A549 (cell line): Measurements from ENCODE around the gene FST. TPM values are rescaled to one million over a fixed set of nuclear protein-coding genes. Genes with fewer than 3 reads are reported as not detected.

Source experiments
- ATAC-seq, 2 experiments: fragments of 200-7000 bp in 1 of 2; fragments of >200 bp in 1 of 2; cut with Nextera tagmentation in 1 of 2; cut with Tn5 transposase in 1 of 2; 3 replicates each; pipeline versions ENCODE4 v1.8.0 to v1.9.1; 2018 to 2020; ENCODE audit warnings: mild to moderate bottlenecking in 1 of 2, moderate library complexity in 1 of 2
- CTCF ChIA-PET: fragments of 300-600 bp; sonication (Branson Sonifier 250); formaldehyde crosslinking; extraction: SDS; loops from one replicate; lab custom pipeline; 2021; ENCODE audit warnings: antibody characterized with exemption, inconsistent platforms; lab: Yijun Ruan, JAX
- POLR2A ChIA-PET: fragments of 350-600 bp; formaldehyde crosslinking; extraction: SDS; loops from one replicate; lab custom pipeline; 2021; ENCODE audit warnings: antibody characterized with exemption, inconsistent platforms; lab: Yijun Ruan, JAX
- DNase-seq, 2 experiments: peaks; one replicate each; pipeline versions ENCODE4 v3.0.0 to v3.0.0-alpha.2; 2011 to 2016; ENCODE audit warnings: low read depth in 1 of 2, low spot score in 1 of 2
- FAIRE-seq: peaks from 2 replicates; lab custom pipeline; 2011; peaks lifted over from hg19 to GRCh38; lab: Jason Lieb, UNC
- H3K27ac ChIP-seq, 2 experiments: fragments of >200 bp; sonication (Bioruptor Twin); formaldehyde crosslinking; 3 replicates each; pipeline ENCODE4 v1.5.1; 2016 to 2017
- H3K4me1 ChIP-seq: fragments of >200 bp; sonication (Bioruptor Twin); formaldehyde crosslinking; 3 replicates; pipeline ENCODE4 v1.6.1; 2016
- H3K4me2 ChIP-seq: fragments of >200 bp; sonication (Bioruptor Twin); formaldehyde crosslinking; 3 replicates; pipeline ENCODE4 v1.6.1; 2016
- H3K4me3 ChIP-seq: fragments of >200 bp; sonication (Bioruptor Twin); formaldehyde crosslinking; 3 replicates; pipeline ENCODE4 v1.5.1; 2016
- H3K9me3 ChIP-seq: fragments of >200 bp; sonication (Bioruptor Twin); formaldehyde crosslinking; 3 replicates; pipeline ENCODE4 v1.6.1; 2016
- BHLHE40 ChIP-seq: IDR thresholded peaks from 2 replicates; pipeline ENCODE4 v1.6.1; 2012; ENCODE audit warnings: low read depth, low read length, inconsistent platforms
- CBX2 ChIP-seq: fragments of 200-600 bp; sonication (generic); IDR thresholded peaks from 2 replicates; pipeline ENCODE4 v1.6.1; 2016; ENCODE audit warnings: low read depth, mild to moderate bottlenecking, borderline replicate concordance
- ESRRA ChIP-seq: fragments of 150-350 bp; IDR thresholded peaks from 2 replicates; pipeline ENCODE4 v1.6.1; 2014; ENCODE audit warnings: mild to moderate bottlenecking, low read length, borderline replicate concordance
- FOSB ChIP-seq: fragments of 250-450 bp; sonication (Bioruptor Pico); IDR thresholded peaks from 2 replicates; pipeline ENCODE4 v1.5.0; 2020; ENCODE audit warnings: mild to moderate bottlenecking, moderate library complexity
- FOXS1 ChIP-seq: fragments of 250-450 bp; sonication (Bioruptor Pico); IDR thresholded peaks from 2 replicates; pipeline ENCODE4 v1.5.0; 2020; ENCODE audit warnings: mild to moderate bottlenecking, moderate library complexity
- HEYL ChIP-seq: fragments of 250-450 bp; sonication (Bioruptor Pico); IDR thresholded peaks from 2 replicates; pipeline ENCODE4 v1.8.0; 2021; ENCODE audit warnings: mild to moderate bottlenecking, moderate library complexity
- HOXA7 ChIP-seq: fragments of 250-450 bp; sonication (Bioruptor Pico); IDR thresholded peaks from 2 replicates; pipeline ENCODE4 v1.5.0; 2020; ENCODE audit warnings: mild to moderate bottlenecking, moderate library complexity
- HOXB5 ChIP-seq: fragments of 250-450 bp; sonication (Bioruptor Pico); IDR thresholded peaks from 2 replicates; pipeline ENCODE4 v1.5.0; 2020; ENCODE audit warnings: mild to moderate bottlenecking, moderate library complexity
- JUN ChIP-seq, 2 experiments: fragments of >200 bp; sonication (Bioruptor Twin); formaldehyde crosslinking; IDR thresholded peaks; 2 replicates in 1 of 2; 3 replicates in 1 of 2; pipeline ENCODE4 v1.6.1; 2016 to 2017
- MAFK ChIP-seq: fragments of 450-650 bp; IDR thresholded peaks from 2 replicates; pipeline ENCODE4 v1.6.1; 2014; ENCODE audit not compliant: partially characterized antibody
- MAZ ChIP-seq: fragments of 150-350 bp; IDR thresholded peaks from 2 replicates; pipeline ENCODE4 v1.6.1; 2014; ENCODE audit warnings: antibody characterized with exemption, low read depth, low read length, borderline replicate concordance
- RAD21 ChIP-seq, 2 experiments: fragments of >200 bp in 1 of 2; sonication (Bioruptor Twin) in 1 of 2; formaldehyde crosslinking in 1 of 2; IDR thresholded peaks in 1 of 2; conservative IDR thresholded peaks in 1 of 2; 2 replicates in 1 of 2; 3 replicates in 1 of 2; pipeline ENCODE4 v1.6.1; 2012 to 2018; ENCODE audit warnings: inconsistent platforms in 1 of 2
- RARB ChIP-seq: fragments of 250-450 bp; sonication (Bioruptor Pico); IDR thresholded peaks from 2 replicates; pipeline ENCODE4 v1.8.0; 2021; ENCODE audit warnings: mild to moderate bottlenecking, moderate library complexity
- RFX5 ChIP-seq: fragments of 450-650 bp; IDR thresholded peaks from 2 replicates; pipeline ENCODE4 v1.7.1; 2014; ENCODE audit warnings: antibody characterized with exemption, mild to moderate bottlenecking, moderate library complexity
- TFCP2L1 ChIP-seq: fragments of 250-450 bp; sonication (Bioruptor Pico); IDR thresholded peaks from 2 replicates; pipeline ENCODE4 v1.5.0; 2021; ENCODE audit warnings: mild to moderate bottlenecking
- ZNF302 ChIP-seq: fragments of 250-450 bp; sonication (Bioruptor Pico); IDR thresholded peaks from 2 replicates; pipeline ENCODE4 v1.9.0; 2021; ENCODE audit warnings: inconsistent platforms, mild to moderate bottlenecking, moderate library complexity
- WGBS: methylation state at CpG from one replicate; pipeline ENCODE4 v1.1.6; 2017; ENCODE audit errors: missing lambda C conversion rate; 5-methylcytosine and 5-hydroxymethylcytosine counted together
- polyA plus RNA-seq, 4 experiments: library from polyadenylated mRNA; depleted of rRNA in 3 of 4; stranded (reverse); fragments of >200 nt; fragmentation: RNase III in 1 of 4; extraction: RNeasy Plus Mini Kit Qiagen cat#74134 plus additional on column Dnase treatment in 1 of 4; gene quantifications; 2 replicates in 3 of 4; 3 replicates in 1 of 4; pipeline ENCODE4 v1.2.3, GENCODE V29; 2011 to 2017
- TF ChIP-seq, protein P1 (sequence below): fragments of 450-650 bp; IDR thresholded peaks from 2 replicates; pipeline ENCODE4 v1.6.1; 2014; ENCODE audit warnings: antibody characterized with exemption
- TF ChIP-seq, protein P2 (sequence below): fragments of >200 bp; sonication (Bioruptor Twin); formaldehyde crosslinking; IDR thresholded peaks from 3 replicates; pipeline ENCODE4 v1.6.1; 2016
- TF ChIP-seq, protein P3 (sequence below): fragments of 250-450 bp; sonication (Bioruptor Pico); IDR thresholded peaks from 2 replicates; pipeline ENCODE4 v1.5.0; 2021; ENCODE audit warnings: mild to moderate bottlenecking, moderate library complexity, borderline replicate concordance
- TF ChIP-seq, protein P4 (sequence below): fragments of >200 bp; sonication (Bioruptor Twin); formaldehyde crosslinking; IDR thresholded peaks from 3 replicates; pipeline ENCODE4 v1.5.1; 2016
- TF ChIP-seq, protein P5 (sequence below): IDR thresholded peaks from 2 replicates; pipeline ENCODE4 v1.6.1; 2012

Gene FST
- polyA plus RNA-seq, 2 of the 4 experiments (the other 2 are of a cell fraction): 3.8 to 10.1 TPM

DNA sequence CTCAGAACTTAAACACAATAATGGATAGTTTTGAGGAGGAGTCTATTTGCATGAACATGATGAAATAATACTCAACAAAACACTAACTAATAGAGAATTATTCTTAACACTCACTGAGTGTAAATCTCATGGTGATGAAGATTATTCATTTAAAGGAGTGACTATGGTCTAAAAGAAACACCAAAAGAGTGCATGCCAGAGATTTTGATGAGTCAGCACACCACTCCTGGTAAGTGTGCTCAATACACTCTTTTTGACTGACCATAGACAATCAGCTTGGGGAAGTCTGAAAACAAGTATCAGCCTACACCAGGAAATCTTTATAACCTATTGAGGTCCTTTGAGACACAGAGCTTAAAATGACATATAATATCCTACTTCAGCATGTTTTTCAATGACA lies 6.8 kb upstream of the FST start:
- FAIRE-seq (no peak), DNase-seq (no peak), ATAC-seq (no peak)
- Histone ChIP-seq H3K4me3 (no peak overlapping the region), H3K4me1 (no peaks in the 10 kb centered on the region), H3K9me3 (no peaks in the 10 kb centered on the region), H3K4me2 (no peak overlapping the region), H3K27ac (no peak overlapping the region)
- POLR2A ChIA-PET: no interaction called here
- TF ChIP-seq JUN (IDR thresholded peaks at IDR 0.05) (no peak), MAFK (peak; percentile 98)
- CTCF ChIA-PET: no interaction called here

DNA sequence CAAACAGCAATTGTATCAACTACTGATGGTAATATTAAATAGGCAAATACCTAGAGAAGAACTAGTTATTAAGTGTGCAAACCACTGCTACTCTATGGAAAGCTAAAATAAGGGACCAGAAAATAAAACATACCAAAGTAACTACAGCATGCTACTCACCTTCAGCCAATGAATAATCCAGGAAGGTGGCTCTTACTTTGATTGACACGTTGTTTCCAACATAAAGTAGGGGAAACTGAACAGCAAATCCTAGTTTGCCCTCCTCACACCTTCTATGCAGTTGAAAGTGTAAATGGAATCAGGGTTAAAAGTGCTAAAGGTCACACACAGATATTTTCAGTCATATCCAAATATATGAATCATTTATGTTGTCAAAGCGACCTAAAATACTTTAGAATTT lies 5.1 kb upstream of the FST start:
- no peaks in the 10 kb centered on the region for H3K4me1 ChIP-seq
- no peak for DNase-seq
- H3K4me2 ChIP-seq: no peak overlapping the region
- no peak for FAIRE-seq
- no peak for ATAC-seq
- H3K9me3 ChIP-seq: no peaks in the 10 kb centered on the region
- ChIA-PET POLR2A (no interaction called here), CTCF (interaction anchor here (1.4 kb wide), 1 partner anchor 413 kb away, joined by 3 read pairs; no protein-coding TSS in a partner anchor)
- TF ChIP-seq BHLHE40 (no peak), RARB (CRISPR knock-in tag) (no peak), MAZ (no peak), TFCP2L1 (no peak), FOSB (CRISPR knock-in tag) (no peak), HOXA7 (CRISPR knock-in tag) (no peak), HOXB5 (CRISPR knock-in tag) (no peak), ESRRA (no peak), CBX2 (no peak), HEYL (CRISPR knock-in tag) (no peak), RAD21 (conservative IDR thresholded peaks at IDR 0.05 in 1 of 2, IDR thresholded peaks at IDR 0.05 in 1 of 2) (no peak), ZNF302 (no peak), RFX5 (no peak)
- TF ChIP-seq, protein P1, sequence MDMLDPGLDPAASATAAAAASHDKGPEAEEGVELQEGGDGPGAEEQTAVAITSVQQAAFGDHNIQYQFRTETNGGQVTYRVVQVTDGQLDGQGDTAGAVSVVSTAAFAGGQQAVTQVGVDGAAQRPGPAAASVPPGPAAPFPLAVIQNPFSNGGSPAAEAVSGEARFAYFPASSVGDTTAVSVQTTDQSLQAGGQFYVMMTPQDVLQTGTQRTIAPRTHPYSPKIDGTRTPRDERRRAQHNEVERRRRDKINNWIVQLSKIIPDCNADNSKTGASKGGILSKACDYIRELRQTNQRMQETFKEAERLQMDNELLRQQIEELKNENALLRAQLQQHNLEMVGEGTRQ: no peak
- TF ChIP-seq, protein P2, sequence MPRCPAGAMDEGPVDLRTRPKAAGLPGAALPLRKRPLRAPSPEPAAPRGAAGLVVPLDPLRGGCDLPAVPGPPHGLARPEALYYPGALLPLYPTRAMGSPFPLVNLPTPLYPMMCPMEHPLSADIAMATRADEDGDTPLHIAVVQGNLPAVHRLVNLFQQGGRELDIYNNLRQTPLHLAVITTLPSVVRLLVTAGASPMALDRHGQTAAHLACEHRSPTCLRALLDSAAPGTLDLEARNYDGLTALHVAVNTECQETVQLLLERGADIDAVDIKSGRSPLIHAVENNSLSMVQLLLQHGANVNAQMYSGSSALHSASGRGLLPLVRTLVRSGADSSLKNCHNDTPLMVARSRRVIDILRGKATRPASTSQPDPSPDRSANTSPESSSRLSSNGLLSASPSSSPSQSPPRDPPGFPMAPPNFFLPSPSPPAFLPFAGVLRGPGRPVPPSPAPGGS: no peak
- TF ChIP-seq, protein P3, sequence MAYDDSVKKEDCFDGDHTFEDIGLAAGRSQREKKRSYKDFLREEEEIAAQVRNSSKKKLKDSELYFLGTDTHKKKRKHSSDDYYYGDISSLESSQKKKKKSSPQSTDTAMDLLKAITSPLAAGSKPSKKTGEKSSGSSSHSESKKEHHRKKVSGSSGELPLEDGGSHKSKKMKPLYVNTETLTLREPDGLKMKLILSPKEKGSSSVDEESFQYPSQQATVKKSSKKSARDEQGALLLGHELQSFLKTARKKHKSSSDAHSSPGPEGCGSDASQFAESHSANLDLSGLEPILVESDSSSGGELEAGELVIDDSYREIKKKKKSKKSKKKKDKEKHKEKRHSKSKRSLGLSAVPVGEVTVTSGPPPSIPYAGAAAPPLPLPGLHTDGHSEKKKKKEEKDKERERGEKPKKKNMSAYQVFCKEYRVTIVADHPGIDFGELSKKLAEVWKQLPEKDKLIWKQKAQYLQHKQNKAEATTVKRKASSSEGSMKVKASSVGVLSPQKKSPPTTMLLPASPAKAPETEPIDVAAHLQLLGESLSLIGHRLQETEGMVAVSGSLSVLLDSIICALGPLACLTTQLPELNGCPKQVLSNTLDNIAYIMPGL: no peak
- H3K27ac ChIP-seq: no peak overlapping the region
- no peak overlapping the region for H3K4me3 ChIP-seq
- 61% methylated on average over 2 of the region's 2 CpGs for WGBS

DNA sequence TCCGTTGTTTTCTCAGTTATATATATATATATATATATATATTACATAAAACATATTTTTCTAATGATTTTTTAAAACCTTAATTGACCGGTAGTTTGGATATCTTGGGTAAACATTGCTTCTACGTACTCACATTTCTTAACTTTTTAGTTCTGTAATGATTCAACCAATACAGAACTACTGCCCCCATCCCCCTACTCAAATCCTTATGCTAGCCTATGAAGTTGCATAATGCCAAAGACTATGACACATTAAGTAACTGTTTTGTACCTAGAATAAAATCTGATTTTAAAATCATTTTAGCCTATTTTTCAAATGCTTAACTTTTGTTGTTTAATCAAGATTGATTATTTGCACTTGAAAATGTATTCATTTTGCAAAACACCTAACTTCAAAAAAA lies 4.4 kb upstream of the FST start:
- H3K4me3 ChIP-seq: no peak overlapping the region
- FAIRE-seq: no peak
- 68% methylated on average over 3 of the region's 3 CpGs for WGBS
- TF ChIP-seq FOXS1 (CRISPR knock-in tag): no peak
- TF ChIP-seq, protein P4, sequence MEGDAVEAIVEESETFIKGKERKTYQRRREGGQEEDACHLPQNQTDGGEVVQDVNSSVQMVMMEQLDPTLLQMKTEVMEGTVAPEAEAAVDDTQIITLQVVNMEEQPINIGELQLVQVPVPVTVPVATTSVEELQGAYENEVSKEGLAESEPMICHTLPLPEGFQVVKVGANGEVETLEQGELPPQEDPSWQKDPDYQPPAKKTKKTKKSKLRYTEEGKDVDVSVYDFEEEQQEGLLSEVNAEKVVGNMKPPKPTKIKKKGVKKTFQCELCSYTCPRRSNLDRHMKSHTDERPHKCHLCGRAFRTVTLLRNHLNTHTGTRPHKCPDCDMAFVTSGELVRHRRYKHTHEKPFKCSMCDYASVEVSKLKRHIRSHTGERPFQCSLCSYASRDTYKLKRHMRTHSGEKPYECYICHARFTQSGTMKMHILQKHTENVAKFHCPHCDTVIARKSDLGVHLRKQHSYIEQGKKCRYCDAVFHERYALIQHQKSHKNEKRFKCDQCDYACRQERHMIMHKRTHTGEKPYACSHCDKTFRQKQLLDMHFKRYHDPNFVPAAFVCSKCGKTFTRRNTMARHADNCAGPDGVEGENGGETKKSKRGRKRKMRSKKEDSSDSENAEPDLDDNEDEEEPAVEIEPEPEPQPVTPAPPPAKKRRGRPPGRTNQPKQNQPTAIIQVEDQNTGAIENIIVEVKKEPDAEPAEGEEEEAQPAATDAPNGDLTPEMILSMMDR: no peak
- TF ChIP-seq, protein P5, sequence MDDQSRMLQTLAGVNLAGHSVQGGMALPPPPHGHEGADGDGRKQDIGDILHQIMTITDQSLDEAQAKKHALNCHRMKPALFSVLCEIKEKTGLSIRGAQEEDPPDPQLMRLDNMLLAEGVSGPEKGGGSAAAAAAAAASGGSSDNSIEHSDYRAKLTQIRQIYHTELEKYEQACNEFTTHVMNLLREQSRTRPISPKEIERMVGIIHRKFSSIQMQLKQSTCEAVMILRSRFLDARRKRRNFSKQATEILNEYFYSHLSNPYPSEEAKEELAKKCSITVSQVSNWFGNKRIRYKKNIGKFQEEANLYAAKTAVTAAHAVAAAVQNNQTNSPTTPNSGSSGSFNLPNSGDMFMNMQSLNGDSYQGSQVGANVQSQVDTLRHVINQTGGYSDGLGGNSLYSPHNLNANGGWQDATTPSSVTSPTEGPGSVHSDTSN: no peak
- no peak for TF ChIP-seq CBX2
- TF ChIP-seq, protein P3: no peak

More for the DNA sequence above, 4.4 kb upstream of the FST start:
- H3K9me3 ChIP-seq: no peaks in the 10 kb centered on the region
- CTCF ChIA-PET: interaction anchor here (1.1 kb wide), 2 partner anchors 107 to 747 kb away, joined by 3 read pairs; no protein-coding TSS in a partner anchor
- peaks cover 3% of the 10 kb centered on the region; the same call in 1 of the 3 replicates for H3K4me1 ChIP-seq
- DNase-seq: no peak
- no peak for ATAC-seq
- H3K27ac ChIP-seq: no peak overlapping the region
- H3K4me2 ChIP-seq: no peak overlapping the region
- POLR2A ChIA-PET: no interaction called here
